ENCODE measurements around the gene SPATA33. TPM values are rescaled to one million over a fixed set of nuclear protein-coding genes. Genes with fewer than 3 reads are reported as not detected.
A peak's percentile ranks its signal among the peaks of the same experiment; 100 is the strongest.

SPATA33 gene
- total RNA-seq, 1 donor from 2014 or later = 8.5 TPM

DNA sequence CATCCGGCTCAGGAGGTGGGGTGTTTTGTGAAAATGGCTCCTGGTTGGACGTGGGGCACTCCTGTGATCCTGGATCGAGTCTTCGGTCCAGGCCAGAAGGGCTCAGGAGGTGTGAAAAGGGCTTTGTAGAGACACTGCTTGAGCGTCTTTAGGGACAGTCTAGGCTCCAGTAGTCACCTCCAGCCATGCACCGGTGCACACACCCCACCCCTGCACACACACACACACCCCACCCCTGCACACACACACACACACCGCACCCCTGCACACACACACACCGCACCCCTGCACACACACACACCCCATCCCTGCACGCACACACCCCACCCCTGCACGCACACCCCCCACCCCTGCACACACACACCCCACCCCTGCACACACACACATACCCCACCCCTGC, 19.2 kb upstream of the SPATA33 start:
- TF ChIP-seq, protein P1, sequence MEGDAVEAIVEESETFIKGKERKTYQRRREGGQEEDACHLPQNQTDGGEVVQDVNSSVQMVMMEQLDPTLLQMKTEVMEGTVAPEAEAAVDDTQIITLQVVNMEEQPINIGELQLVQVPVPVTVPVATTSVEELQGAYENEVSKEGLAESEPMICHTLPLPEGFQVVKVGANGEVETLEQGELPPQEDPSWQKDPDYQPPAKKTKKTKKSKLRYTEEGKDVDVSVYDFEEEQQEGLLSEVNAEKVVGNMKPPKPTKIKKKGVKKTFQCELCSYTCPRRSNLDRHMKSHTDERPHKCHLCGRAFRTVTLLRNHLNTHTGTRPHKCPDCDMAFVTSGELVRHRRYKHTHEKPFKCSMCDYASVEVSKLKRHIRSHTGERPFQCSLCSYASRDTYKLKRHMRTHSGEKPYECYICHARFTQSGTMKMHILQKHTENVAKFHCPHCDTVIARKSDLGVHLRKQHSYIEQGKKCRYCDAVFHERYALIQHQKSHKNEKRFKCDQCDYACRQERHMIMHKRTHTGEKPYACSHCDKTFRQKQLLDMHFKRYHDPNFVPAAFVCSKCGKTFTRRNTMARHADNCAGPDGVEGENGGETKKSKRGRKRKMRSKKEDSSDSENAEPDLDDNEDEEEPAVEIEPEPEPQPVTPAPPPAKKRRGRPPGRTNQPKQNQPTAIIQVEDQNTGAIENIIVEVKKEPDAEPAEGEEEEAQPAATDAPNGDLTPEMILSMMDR (IDR thresholded peaks at IDR 0.05) = no peak
- no peak overlapping the region for H3K27ac Mint-ChIP-seq
- H3K27me3 Mint-ChIP-seq = no peaks in the 10 kb centered on the region
- H3K36me3 Mint-ChIP-seq (ENCODE audit: low read depth) = no peaks in the 10 kb centered on the region
- POLR2A ChIA-PET = no interaction called here
- DNase-seq (no peak), ATAC-seq (ENCODE audit: low read depth) (no peak)
- CTCF ChIA-PET = interaction anchor here (0.5 kb wide), 1 partner anchor 12 kb away, joined by 3 read pairs; no protein-coding TSS in a partner anchor
- intact Hi-C loops (cut with micrococcal nuclease) = no loop called here
- H3K9me3 Mint-ChIP-seq = no peaks in the 10 kb centered on the region
- peaks cover 8% of the 10 kb centered on the region for H3K4me1 Mint-ChIP-seq
- no peak overlapping the region for H3K4me3 Mint-ChIP-seq

DNA sequence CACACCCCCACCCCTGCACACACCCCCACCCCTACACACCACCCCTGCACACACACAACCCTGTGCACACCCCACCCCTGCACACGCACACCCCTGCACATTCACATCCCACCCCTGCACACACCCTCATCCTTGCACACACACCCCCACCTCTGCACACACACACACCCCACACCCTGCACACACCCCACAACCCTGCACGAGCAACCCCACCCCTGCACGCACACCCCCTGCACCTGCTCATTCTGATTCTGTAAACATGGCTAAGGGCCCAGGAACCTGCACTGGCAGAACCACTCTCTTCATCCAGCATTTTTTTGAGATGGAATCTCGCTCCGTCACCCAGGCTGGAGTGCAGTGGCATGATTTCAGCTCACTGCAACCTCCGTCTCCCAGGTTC, 18.3 kb upstream of the SPATA33 start:
- no peak overlapping the region for H3K27ac Mint-ChIP-seq
- CTCF ChIA-PET = no interaction called here

DNA sequence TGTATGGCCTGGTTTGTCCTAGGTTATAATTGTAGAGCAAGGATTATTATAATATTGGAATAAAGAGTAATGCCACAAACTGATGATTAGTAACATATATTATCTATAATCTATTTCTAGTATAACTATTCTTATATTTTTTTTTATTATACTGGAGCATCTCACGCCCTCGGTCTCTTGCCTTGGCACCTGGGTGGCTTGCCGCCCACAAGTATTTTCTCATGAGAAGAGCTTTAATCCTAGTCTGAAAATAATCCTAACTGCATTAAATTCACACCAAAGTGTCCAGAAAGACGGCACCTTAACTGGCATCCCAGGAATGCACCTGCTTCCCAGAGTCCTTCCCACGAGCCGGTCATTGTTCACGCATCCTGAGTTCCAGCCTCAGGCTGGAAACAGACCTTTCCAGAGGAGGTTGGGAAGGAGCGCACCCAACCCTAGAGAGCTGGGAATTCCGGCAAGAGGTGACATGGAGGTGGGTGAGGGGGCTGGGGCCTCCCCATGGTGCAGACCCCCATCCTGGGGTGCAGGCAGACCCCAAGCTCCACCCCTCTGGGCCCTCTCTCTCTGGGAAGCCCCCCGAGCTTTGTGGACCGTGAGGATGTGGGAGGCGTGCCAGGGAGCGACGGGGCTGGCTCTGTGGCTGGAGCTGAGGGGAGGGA, 16.0 kb upstream of the SPATA33 start:
- peak overlapping the region; percentile 71 for H3K4me3 Mint-ChIP-seq
- intact Hi-C loops (cut with micrococcal nuclease) = loop anchor here (1.0 to 5.0 kb wide), 3 partner anchors 26 to 79 kb away; partner anchors contain the start of genes CPNE7 and RPL13
- H3K9me3 Mint-ChIP-seq = no peaks in the 10 kb centered on the region
- CTCF ChIA-PET = interaction anchor here (0.8 to 1.0 kb wide), 3 partner anchors 25 to 130 kb away, joined by 3 read pairs; no protein-coding TSS in a partner anchor
- peaks cover 26% of the 10 kb centered on the region for H3K36me3 Mint-ChIP-seq (ENCODE audit: low read depth)
- POLR2A ChIA-PET = interaction anchor here (0.5 kb wide), 1 partner anchor 144 kb away, joined by 5 read pairs; no protein-coding TSS in a partner anchor
- no peaks in the 10 kb centered on the region for H3K27me3 Mint-ChIP-seq
- DNase-seq = no peak
- TF ChIP-seq, protein P1 (IDR thresholded peaks at IDR 0.05) = no peak
- H3K27ac Mint-ChIP-seq = no peak overlapping the region
- H3K4me1 Mint-ChIP-seq = peaks cover 8% of the 10 kb centered on the region
- no peak for ATAC-seq (ENCODE audit: low read depth)

More for the DNA sequence above, 18.3 kb upstream of the SPATA33 start:
- DNase-seq = no peak
- ATAC-seq (ENCODE audit: low read depth) = no peak
- peaks cover 6% of the 10 kb centered on the region for H3K36me3 Mint-ChIP-seq (ENCODE audit: low read depth)
- POLR2A ChIA-PET = no interaction called here
- H3K27me3 Mint-ChIP-seq = no peaks in the 10 kb centered on the region
- no peak overlapping the region for H3K4me3 Mint-ChIP-seq
- TF ChIP-seq, protein P1 (IDR thresholded peaks at IDR 0.05) = no peak
- H3K9me3 Mint-ChIP-seq = no peaks in the 10 kb centered on the region
- intact Hi-C loops (cut with micrococcal nuclease) = no loop called here
- peaks cover 8% of the 10 kb centered on the region for H3K4me1 Mint-ChIP-seq

DNA sequence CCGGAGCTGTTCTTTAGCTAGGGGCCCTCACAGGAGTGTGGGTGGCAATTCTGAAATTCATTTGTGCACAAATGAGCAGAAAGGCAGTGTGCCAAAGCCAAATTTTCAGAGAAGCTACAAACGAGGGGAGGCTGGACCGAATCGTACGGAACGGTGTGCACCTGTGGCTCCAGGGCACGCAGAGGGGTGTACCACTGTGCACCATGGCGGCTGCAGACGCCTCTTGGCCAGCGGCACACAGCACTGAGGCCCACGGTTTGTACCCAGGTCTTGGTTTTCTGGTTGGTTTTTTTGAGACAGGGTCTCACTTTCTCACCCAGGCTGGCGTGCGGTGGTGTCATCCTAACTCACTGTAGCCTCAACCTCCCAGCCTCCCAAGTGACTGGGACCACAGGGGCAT, 15.1 kb upstream of the SPATA33 start:
- POLR2A ChIA-PET = no interaction called here
- peaks cover 8% of the 10 kb centered on the region for H3K4me1 Mint-ChIP-seq
- H3K9me3 Mint-ChIP-seq = no peaks in the 10 kb centered on the region
- peaks cover 30% of the 10 kb centered on the region for H3K36me3 Mint-ChIP-seq (ENCODE audit: low read depth)
- no peak overlapping the region for H3K4me3 Mint-ChIP-seq
- TF ChIP-seq, protein P1 (IDR thresholded peaks at IDR 0.05) = no peak
- H3K27ac Mint-ChIP-seq = no peak overlapping the region
- no peaks in the 10 kb centered on the region for H3K27me3 Mint-ChIP-seq
- intact Hi-C loops (cut with micrococcal nuclease) = loop anchor here (5.0 kb wide), 1 partner anchor 80 kb away; the partner anchor contains the start of gene RPL13
- DNase-seq (no peak), ATAC-seq (ENCODE audit: low read depth) (no peak)
- CTCF ChIA-PET = no interaction called here

DNA sequence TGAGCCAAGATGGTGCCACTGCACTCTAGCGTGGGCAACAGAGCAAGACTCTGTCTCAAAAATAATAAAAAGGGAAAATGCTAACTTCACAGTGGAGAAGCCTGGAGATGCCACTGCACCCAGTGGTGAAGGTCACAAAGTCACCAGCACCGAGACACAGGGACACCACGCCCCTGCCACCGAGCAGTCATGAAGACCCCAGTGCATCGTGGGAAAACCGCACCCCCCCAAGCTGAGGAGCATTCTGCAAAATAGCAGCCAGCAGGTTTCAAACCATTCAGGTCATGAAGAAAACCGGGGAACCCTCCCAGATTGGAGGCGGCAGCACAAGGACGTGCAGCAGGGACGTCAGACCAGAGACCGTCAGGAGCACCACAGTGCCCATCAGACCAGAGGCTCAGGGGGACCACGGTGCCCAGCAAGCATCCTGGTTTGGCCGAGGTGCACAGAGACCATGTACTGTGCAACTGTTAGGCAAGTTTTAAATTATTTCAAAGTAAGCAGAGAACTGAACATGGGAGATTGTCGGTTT, 13.8 kb upstream of the SPATA33 start:
- intact Hi-C loops (cut with micrococcal nuclease) = loop anchor here (5.0 kb wide), 1 partner anchor 82 kb away; the partner anchor contains the start of gene RPL13
- Mint-ChIP-seq H3K4me1 (peaks cover 8% of the 10 kb centered on the region), H3K27me3 (no peaks in the 10 kb centered on the region), H3K9me3 (no peaks in the 10 kb centered on the region), H3K4me3 (no peak overlapping the region), H3K36me3 (ENCODE audit: low read depth) (peaks cover 34% of the 10 kb centered on the region), H3K27ac (peak overlapping the region; percentile 14)
- ChIA-PET POLR2A (no interaction called here), CTCF (no interaction called here)
- DNase-seq = no peak
- TF ChIP-seq, protein P1 (IDR thresholded peaks at IDR 0.05) = no peak
- ATAC-seq (ENCODE audit: low read depth) = no peak

Data from activated B cell treated with CpG ODN at 0.5 μM for 24 hours (primary cell).